ENCODE data around the gene C10orf90.

The C10orf90 gene

DNA sequence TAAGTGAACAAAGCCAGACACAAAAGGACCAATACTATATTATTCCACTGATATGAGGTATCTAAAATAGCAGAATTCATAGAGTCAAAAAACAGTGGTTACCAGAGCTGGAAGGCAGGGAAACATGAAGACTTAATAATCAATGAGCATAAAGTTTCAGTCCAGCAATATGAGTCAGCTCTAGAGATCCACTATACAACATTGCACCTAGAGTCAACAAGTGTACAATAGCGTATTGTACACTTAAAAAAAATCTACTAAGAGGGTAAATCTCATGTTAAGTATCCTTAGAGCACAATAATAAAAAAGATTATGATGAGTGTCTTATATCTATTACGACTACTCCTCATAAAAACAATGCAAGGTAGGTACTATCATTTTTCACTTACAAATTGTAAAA, 36.1 kb downstream of the C10orf90 start:
- DNase-seq: no peak

DNA sequence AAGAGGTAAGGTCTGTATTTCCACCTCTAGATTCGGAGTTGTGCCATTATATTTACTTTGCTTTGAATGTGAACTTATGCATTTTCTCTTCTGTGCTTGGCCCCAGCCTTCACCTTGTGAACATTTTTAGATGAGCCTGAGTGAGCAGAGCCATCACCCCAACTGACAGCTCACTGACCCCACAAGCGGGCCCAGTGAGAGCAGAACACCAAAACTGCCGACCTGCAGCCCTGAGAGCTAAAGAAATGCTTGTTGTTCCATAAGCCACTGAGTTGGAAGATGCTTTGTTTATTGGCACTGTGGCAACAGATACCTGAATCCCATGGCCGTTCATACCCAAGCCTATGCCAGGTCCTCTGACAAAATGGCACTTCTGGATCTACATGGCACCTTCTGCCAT, 37.8 kb downstream of the C10orf90 start:
- no peak for DNase-seq

DNA sequence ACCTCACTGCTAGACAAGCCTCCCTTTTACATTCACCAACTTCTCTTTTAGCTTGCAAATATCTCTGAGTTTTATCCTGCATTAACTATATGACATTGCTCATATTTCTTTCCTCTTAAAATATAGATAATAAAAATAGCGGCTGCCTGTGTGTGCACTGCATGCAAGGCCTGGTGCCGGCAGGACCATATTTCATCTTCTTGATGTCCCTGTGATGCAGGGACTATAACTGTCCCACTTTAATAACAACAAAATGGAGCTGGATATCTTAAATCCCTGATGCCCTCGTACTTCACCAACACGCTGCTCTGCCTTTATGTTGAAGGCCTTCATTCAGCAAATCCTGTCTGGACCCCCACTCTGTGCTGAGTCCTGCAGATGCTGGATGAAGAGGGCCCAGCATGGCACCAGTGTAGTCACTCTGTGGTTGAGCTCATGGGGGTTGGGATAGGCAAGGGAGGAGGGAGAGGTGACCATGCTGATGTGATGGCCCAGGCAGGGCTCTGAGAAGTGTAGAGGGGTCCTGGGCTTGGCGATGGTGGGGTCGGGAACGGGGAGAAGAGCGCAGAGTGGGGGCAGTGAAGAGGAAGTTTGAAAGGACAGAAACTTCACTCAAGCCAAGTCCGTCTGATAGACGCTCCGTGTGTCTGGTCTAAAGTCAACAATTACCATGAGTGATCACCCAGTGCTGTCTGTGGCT, 40.4 kb downstream of the C10orf90 start:
- no peak for DNase-seq

DNA sequence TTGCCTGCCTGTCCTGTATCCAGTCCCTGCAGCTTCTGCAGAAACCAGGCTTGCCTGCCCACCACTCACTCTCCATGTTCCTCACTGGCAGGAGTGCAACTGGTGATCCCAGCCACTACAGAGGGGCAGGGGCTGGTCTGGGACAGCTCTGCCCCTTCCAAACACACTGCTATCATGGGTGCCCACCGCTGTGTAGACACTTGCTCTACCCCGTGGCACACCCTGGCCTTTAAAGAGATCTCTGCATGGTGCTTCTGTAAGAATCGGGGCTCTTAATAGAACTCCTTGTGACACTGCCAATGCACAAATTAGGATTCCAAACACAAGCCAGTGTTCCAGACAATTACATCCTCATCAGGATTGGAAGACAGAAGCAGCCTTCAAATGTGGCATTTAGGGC, 41.7 kb downstream of the C10orf90 start:
- no peak for DNase-seq

DNA sequence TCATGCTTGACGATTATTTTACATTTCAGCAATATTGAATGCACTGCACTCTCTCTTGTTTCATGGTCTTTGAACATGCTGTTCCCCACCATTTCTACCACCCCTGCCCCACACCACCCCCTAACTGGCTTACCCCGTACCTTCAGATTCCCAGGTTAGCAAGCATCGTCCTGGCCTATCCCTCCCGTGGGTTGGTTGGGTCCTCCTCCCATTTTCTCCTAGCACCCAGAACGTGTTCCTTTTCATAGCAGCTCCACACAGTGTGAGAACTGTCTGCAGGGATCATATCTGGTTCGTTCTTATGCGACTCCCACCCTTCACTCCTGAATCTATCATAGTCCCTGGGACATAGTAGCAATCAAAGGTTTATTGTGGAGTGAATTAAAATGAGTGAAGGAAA, 48.6 kb downstream of the C10orf90 start:
- DNase-seq: no peak

DNA sequence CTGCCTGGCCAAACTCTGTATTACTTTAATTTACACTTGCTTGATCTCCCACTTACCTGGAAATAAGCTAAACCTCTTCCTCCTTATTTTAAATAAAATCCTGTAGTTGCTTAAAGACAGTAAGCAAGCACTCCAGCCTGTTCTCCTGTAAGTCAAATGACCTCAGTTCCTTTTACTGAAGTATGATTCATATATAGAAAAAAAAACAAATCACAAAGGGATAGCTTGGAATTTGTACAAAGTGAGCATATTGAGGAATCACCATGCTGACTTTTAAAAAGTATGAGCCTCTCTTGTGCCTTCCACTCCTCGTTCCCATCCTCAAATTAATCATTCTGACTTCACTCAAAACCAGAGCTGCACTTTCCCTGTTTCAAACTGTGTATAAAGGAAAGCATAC, 52.0 kb downstream of the C10orf90 start:
- DNase-seq: no peak

DNA sequence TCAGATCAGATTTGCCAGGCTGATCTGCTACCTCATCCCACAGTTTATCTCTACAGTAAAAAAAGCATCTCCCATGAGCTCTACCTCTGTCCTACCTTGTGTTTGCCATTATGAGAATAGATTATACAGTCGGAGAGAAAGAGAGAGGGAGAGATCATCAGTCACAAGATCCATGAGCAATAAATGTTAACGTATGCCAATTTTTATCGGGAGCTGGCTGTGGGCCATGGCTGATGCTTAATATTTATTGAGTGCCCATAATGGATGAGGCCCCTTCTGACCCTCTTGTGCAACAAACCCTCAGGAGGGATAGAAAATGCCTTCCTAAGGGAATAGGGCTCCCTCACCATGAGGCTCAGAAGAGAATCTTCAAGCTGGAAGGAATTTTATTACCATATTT, 52.8 kb downstream of the C10orf90 start:
- no peak for DNase-seq

DNA sequence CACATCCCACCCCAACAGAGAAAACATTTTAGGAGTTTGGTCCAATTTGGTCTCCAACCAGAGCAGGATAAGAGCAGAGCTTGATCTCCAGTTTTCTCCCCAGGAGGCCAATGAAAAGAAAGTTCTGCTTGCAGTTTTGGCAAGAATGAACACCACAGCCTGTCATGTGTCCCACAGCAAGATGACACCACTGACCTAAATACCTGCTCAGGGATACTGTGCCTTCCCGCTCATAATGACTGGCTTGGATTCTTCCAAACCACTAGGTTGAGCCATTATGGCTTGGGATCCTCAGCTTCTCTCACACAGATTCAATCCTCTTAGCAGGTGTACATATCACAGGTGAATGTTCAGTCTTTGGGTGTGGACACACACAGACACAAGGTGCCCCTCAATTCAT, 53.3 kb downstream of the C10orf90 start:
- DNase-seq: no peak

DNA sequence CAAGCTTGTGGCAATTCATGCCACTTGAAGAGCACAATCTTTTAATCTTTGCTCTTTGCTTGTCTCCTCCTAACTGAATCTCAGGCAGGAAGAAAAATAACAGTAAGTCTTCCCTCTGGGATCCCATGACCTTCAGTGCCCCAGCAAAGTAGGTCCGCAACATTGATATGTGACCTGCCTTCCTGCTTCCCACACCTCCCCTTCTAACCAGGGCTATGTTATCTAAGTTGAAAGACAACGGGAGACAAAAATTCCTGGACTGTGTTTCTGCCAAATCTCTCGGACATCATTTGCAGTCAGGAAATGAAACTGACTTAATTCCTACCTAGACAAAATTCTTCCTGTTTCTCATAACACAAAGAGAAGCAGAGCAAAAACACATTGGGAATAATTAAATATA, 53.8 kb downstream of the C10orf90 start:
- no peak for DNase-seq

DNA sequence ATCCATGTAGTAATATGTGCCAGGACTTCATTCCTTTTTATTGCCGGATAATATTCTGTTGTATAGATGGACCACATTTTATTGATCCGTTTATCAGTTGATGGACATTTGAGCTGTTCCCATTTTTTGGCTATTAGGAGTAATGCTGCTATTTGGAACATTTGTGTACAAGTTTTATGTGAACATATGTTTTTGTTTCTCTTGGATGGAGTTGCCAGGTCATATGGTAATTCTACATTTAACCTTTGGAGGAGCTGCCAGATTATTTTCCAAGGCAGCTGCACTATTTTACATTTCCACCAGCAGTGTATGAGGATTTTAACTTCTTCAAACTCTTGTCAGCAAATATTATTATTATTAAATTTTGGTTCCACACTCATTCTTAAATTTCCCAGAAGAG, 59.2 kb downstream of the C10orf90 start:
- no peak for DNase-seq

DNA sequence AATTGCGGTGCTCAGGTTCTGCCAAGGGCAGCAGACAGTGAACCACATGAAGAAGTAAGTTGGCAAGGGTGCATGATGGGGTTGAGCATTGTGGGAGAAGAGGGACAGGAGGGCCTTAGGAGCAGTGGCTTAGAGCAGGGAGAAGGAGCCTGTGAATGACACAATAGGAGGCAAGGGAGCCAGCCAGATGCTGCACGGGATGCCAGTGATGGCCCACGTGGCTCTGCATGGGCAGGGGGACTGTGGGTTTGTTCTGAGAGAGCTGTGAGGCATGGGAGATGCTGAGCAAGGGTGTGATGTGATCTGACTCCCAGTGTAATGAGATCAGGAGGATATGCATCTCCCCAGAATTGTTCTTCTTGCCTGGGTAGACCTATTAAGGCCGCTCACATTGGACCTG, 60.9 kb downstream of the C10orf90 start:
- no peak for DNase-seq

DNA sequence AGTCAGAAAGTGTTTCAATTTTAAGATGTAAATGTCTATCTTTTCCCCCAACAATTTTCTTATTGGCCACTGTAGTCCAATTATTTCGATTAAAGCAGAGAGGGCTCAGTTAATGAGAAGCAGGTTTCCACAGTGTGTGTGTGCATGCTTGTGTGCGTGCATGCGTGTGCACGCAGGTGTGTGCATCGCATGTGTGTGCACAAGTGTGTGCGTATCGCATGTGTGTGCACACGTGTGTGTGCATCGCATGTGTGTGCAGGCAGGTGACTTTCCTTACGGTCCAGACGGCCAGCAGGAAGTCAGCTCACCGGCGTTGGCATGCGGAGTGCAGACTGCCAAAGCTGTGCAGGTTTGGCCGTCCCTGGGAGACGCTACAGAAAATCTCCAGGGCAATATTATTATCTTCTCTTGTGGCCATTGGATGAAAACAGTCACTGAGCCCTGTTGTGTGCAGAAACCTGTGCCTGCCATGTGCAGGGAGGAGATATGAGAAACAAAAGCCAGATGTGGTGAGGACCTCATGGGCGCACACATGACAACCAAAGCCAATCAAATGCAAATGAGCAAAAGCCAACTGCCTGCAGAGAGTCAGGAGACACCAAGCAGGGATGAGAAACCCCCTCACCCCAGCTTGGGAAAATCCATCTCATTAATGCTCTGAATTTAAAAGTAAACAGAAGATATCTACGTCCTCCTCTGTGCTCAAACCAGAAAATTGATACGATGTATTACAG, 70.4 kb downstream of the C10orf90 start:
- DNase-seq: no peak

DNA sequence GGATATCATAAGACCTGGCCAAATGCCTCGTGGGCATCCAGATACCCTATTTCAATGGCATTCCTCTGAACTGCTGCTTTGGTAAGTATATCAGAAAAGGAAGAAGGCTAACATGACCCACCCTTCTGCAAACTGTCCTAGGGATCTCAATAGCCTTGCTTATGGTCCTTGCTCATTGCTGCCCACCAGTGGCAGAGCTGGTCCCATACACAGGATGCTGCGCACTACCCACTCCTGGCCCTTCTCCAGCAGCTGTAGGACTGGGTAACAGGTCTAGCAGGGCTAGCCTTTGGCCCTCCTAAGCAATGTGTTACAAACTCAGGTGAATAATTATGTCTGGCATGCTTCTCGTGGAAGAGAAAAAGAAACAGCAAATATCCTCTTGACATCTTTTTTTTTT, 72.5 kb downstream of the C10orf90 start:
- DNase-seq: no peak

DNA sequence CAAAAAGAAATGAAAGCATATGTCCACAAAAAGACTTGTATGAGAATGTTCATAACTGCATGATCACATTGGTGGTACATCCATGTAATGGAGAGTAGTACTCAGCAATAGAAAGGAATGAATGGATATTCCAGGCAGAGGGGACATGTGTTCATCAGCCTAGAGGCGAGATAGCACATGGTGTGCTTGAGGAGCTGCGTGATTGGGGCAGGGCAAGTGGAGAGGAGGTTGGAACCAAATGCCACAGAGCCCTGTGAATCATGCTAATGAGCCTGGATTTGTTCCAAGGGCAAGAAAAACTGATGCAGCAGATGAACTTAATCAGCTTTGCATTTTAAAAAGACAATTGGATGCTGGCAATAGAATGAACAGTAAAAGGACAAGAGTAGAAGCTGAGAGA, 73.3 kb downstream of the C10orf90 start:
- DNase-seq: no peak

DNA sequence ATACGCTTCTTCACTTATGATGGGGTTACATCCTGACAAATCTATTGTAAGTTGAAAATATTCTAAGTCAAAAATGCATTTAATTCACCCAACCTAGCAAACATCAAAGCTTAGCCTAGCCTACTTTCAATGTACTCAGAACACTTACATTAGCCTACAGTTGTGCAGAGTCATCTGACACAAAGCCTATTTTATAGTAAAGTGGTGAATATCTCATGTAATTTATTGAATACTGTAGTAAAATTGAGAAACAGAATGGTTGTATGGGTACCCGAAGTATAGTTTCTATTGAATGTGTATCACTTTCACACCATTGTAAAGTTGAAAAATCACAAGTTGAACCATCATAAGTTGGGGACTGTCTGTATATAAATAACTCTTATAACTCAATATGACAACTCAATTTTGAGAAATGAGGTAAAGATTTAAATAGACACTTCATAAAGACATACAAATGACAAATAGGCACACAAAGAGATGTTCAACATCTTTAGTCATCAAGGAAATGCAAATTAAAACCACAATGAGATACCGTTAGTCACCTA, 73.9 kb downstream of the C10orf90 start:
- DNase-seq: no peak

DNA sequence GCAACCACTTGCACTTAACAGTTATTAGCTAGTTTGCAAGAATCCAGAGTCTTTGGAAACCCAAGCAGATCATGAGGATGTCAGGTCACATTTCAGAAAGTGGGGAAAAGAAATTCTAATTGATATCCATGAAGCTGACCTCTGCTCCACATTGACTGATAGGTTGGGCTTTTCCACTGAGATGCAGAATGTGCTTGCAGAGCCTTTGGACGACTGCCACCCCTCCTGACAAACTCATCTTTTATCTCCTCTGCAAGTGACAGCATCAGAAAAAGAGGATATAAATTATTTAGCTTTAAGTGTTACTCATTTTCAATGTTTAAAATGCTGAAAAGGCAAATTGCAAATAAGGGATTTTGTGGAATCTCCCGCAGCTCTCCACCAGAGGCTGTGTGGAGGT, 75.3 kb downstream of the C10orf90 start:
- DNase-seq: no peak

DNA sequence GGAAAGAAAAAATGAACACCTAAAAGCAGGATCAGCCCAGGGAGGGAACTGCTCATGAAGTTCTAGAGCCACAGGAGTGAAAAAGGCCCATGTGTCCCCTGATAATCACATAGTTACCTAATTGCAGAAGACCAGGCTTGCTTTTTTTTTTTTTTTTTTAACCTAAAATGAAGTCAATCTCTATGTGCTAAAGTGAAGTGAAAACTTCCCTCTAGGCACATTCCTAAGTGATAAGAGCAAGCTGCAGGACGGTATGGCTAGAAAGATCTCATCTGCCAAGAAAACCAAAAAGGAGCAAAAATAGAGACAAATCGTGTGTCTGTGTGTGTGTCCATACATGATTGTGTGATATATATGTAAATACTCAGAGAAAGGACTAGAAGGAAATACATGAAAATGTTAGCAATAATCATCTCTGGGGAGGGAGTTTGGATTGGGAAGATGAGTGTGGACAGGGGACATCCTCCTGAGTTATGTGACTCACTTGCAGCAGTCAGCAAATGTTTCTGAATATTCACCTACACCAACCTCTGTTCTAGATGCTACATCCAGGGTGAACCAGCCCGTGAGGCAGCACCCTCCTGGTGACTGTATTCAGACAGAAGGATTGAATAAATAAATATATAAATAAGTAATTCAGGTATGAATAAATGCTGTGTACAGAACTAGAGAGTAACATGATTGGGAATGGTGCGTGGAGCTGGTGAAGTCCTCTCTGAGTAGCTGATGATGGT, 76.4 kb downstream of the C10orf90 start:
- DNase-seq: no peak

DNA sequence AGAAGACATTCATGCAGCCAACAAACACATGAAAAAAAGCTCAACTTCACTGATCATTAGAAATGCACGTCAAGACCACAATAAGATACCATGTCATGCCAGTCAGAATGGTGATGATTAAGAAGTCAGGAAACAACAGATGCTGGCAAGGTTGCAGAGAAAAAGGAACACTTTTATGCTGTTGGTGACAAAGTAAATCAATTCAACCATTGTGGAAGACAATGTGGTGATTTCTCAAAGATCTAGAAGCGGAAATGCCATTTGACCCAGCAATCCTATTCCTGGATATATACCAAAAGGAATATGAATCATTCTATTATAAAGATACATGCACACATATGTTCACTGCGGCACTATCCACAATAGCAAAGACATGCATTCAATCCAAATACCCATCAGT, 77.6 kb downstream of the C10orf90 start:
- no peak for DNase-seq

DNA sequence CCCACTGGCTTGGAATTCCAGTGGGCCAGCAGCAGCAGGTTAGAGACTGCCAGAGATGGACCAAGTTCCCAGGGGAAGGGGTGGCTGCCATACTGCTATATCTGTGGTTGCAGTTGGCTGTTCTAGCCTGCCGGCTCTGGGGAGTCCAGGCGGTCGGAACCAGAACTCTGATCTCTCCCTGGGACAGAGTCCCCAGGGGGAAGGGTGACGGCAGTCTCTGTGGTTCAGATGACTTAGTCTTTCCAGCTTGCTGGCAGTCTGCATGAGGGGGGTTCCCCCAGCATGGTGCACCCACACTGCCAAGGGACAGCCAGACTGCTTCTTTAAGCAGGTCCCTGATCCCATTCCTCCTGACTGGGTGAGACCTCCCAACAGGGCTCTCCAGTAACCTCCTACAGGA, 82.5 kb downstream of the C10orf90 start:
- DNase-seq: no peak

DNA sequence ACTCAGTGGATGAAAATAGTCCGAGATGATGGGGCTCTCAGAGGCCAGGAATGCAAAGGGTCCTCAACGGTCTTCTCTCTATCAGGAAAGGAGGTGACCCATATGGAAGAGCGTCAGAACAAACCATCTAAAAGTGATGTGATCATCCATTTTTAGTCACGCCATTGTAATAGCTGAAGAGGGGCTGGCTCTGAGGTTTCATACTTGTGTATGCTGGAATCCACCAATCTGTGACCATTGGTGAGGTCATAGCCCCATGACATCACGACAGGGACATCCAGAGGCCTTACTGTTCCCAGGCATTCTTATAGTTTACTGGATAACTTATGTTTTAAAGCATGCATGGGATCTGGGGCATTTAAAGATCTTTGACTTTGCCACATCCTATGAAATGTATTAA, 83.6 kb downstream of the C10orf90 start:
- no peak for DNase-seq

DNA sequence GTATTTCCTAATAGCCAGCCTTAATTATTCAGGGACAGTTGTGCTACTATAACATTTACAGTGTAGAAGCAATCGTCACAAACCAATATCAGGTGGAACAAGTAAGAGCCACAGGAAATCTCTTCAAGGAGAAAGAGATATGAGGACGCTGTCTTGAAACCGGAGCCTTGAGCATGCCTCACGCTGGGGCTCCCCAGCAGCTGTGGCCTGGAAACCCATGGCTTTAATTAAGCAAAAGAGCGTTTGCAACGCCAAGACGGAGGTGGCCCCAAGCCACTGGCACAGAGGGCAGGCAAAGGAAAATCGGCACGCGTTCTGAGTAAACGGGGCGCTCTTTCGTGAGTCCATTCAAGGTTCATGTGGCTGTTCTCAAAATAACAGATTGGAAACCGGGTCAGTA, 84.4 kb downstream of the C10orf90 start:
- no peak for DNase-seq

DNA sequence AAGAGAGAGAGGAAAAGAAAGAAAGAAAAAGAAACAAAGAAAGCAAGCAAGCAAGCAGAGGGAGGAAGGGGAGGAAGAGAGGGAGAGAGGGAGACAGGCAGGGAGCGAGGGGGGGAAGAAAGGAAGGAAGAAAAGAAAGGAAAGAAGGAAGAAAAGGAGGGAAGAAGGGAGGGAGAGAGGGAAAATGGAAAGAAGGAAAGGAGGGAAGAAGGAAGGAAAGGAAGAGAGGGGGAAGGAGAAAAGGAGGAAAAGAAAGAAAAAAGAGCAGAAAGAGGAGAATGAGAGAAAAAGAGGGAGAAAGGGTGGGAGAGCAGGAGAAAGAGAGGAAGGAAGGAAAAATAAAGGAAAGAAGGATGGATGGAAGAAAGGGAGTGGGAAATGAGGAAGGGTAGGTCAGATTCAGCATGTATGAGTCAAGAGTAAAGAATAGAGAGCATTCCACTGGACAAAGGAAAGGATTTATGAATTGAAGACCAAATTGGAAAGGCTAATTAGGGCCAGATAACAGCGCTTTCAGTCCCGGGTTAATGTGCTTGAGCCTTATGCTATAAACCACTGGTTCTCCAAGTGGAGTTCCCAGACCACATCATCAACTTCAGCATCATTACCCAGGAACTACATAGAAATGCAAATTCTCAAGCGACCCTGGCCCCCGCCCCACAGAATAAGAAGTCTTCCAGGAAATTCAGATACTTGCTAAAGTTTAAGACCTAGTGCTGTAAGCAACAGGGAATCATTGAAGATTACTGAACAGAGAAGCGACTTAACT, 85.1 kb downstream of the C10orf90 start:
- no peak for DNase-seq

DNA sequence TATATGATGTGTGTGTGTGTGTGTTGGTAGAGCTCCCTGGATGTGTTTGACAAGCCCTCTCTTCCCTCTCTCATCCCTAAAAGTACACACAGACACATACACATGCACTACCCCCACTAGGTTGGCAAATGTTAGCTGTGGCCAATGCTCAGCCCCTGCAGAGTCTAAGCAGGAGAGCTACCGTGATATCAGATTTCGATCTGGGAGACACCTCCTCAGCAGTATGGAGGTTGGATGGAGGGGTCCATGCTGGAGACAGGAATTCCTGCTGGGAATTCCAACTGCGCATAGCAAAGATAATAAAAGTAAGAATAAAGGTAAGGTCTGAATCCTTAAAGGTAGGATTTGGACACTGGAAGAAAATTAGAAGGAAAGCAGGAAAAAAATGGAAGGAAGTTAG, 85.7 kb downstream of the C10orf90 start:
- no peak for DNase-seq

All from T-helper 9 cell (primary cell).